GM12875 (cell line): Measurements from ENCODE around the gene KCTD14.

Source experiments
- H3K4me3 ChIP-seq: one replicate; pipeline ENCODE4 v1.5.1; 2011; ENCODE audit warnings: low read depth, low read length, control low read depth
- CTCF ChIP-seq: IDR thresholded peaks from 2 replicates; pipeline ENCODE4 v1.5.1; 2011; ENCODE audit warnings: low read depth, mild to moderate bottlenecking, control low read depth, inconsistent platforms, low read length, moderate library complexity, borderline replicate concordance; ENCODE audit not compliant: insufficient read depth

The KCTD14 gene

DNA sequence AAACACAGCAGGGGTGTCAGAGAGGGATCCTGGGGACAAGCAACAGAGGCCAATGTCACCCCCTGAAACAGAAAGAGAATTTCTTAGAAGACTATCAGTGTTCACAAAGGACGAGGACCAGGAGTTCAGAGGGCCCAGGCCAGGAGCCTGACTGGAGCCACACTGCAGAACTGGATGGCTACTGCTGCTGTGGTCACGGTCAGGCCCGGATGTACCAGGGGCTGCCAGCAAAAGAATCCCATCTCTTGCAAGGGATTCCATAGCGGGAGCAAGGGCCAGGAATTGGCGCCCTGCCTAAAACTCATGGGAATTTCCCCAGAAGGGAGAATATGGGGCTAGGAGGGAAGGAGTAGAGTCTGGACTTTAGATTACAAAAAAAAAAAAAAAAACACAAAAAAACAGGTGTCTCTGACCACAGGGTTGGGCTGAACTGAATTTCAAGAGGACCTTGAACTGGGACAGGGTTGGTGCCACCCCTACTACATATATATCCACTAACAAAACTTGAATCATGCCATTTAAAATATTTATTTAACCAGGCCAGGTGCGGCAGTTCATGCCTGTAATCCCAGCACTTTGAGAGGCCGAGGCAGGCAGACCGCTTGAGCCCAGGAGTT, 15.7 kb upstream of the KCTD14 start:
- H3K4me3 ChIP-seq: no peak overlapping the region

DNA sequence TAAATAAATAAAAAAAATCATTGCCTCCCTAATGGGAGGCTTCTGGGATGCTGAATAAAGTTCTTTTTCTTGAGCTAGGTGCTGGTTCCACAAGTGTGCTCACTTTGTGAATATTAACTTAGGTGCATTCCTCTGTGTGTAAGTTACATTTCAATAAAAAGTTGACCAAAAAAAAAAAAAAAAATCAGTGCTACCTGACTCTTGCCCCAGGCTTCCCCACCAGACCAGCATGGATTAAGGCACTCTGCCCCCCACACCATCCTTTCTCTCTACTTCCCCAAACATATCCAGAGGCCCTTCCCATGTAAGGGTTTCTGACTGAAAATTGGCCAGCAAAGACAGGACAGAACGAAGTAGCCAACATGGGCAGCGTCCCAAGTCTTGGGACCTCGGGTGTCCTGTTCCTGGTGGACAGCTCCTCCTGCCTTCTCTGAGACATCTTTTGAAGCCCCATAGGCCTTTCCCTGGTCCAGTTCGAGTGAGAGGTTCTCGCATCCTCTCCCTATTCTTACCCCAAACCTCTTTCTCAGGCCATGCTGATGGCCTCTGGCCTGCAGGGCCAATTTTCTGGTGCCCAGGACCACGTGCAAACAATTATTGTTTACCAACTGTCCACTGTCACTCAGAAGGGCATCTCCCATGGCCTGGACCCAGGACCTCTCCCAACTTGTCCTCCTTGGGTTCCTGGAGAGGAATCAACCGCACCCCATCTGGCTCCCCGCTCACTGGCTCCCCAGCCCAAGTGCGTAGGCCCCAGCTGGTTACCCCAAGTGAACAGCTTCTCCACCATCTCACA, 14.9 kb upstream of the KCTD14 start:
- no peak for TF ChIP-seq CTCF

More for the DNA sequence above, 15.7 kb upstream of the KCTD14 start:
- TF ChIP-seq CTCF: no peak

GRCh38 chr11:78037056-78037455, 14.0 kb upstream of the KCTD14 start:
- no peak overlapping the region for H3K4me3 ChIP-seq
- no peak for TF ChIP-seq CTCF

More for the DNA sequence above, 14.9 kb upstream of the KCTD14 start:
- no peak overlapping the region for H3K4me3 ChIP-seq

GRCh38 chr11:78036313-78036712, 13.2 kb upstream of the KCTD14 start:
- H3K4me3 ChIP-seq: no peak overlapping the region
- no peak for TF ChIP-seq CTCF

DNA sequence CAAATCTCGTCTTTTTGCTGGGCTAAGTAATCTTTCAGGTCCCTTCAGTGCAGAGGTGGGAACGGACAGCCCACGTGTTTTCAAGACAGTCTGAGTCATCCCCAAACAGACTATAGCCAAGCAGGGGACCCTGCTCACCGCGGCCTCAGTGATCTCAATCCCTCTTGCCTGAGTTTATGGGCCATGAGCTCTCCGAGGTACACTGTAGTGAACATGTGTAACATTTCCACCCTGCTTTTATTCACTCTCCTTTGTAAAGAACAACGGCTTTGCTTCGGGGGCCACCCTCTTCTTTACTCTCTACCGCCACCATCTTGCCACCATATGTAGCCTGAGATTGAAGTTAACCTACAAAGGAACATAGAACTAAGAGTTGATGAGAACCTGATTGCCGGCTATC, 11.5 kb upstream of the KCTD14 start:
- no peak overlapping the region for H3K4me3 ChIP-seq
- TF ChIP-seq CTCF: no peak

DNA sequence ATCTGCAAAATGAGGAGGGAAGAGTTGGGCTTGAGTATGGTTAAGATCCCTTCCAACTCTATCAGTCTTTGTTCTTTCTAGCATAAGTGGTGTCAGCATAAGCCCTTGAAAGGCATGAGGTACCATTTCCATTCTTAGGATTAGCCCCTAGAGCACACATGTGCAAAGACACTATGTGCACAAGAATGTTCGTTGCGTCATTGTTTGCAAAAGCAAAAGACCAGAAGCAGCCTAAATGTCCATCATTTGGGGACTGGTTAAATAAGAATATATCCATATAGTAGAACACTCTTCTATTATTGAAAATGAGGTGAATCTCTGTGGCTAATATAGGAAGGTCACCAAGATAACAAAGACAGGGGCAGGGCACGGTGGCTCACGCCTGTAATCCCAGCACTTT, 10.0 kb upstream of the KCTD14 start:
- no peak overlapping the region for H3K4me3 ChIP-seq

More for the DNA sequence above, 10.0 kb upstream of the KCTD14 start:
- no peak for TF ChIP-seq CTCF
